K562 (cell line): ENCODE data around the gene SLFNL1. TPM values are rescaled to one million over a fixed set of nuclear protein-coding genes. Genes with fewer than 3 reads are reported as not detected.

ENCODE experiments used
- ATAC-seq: fragments of 200-7000 bp; cut with Tn5 transposase; 3 replicates; pipeline ENCODE4 v1.9.1; 2020; ENCODE audit warnings: moderate library complexity
- BruUV-seq: library from RNA; stranded (reverse); fragments of 400-500 nt; replicated peaks from 2 replicates; lab custom pipeline; 2021; lab: Mats Ljungman, UMichigan
- CTCF ChIA-PET: fragments of 300-600 bp; formaldehyde crosslinking; extraction: SDS; loops from one replicate; lab custom pipeline; 2021; ENCODE audit warnings: low intra/inter-chr PET ratio; lab: Yijun Ruan, JAX
- POLR2A ChIA-PET: fragments of 300-600, 350-650 bp; sonication (Branson Sonifier 250); formaldehyde crosslinking; extraction: SDS; loops from one replicate; lab custom pipeline; 2021; ENCODE audit warnings: antibody characterized with exemption, inconsistent platforms; lab: Yijun Ruan, JAX
- DNase-seq, 4 experiments: peaks; one replicate each; pipeline versions ENCODE4 v3.0.0 to v3.0.0-alpha.2; 2011 to 2018; ENCODE audit warnings: low spot score in 3 of 4, mixed read lengths in 3 of 4; ENCODE audit errors: extremely low read depth in 1 of 4
- FAIRE-seq: peaks from 2 replicates; lab custom pipeline; 2011; peaks lifted over from hg19 to GRCh38; lab: Jason Lieb, UNC
- H2AFZ ChIP-seq: 2 replicates; pipeline ENCODE4 v1.6.0; 2011; ENCODE audit warnings: low read depth, low read length, control low read depth, inconsistent platforms
- H3K27ac ChIP-seq: fragments of 200-600 bp; 3 replicates; pipeline ENCODE4 v1.8.0; 2011; ENCODE audit warnings: low read depth, mild to moderate bottlenecking, control low read depth, inconsistent platforms, low read length, moderate library complexity, mixed read lengths; ENCODE audit errors: extremely low read depth
- H3K27me3 ChIP-seq, 2 experiments: fragments of 300-600 bp in 1 of 2; 2 replicates in 1 of 2; 3 replicates in 1 of 2; pipeline versions ENCODE4 v1.6.0 to v1.8.0; 2011; ENCODE audit warnings: inconsistent platforms in 2 of 2, low read length in 2 of 2, mild to moderate bottlenecking in 1 of 2, mixed read lengths in 1 of 2, moderate library complexity in 1 of 2; ENCODE audit not compliant: control insufficient read depth in 2 of 2, insufficient read depth in 2 of 2
- H3K36me3 ChIP-seq: fragments of 300-600 bp; 3 replicates; pipeline ENCODE4 v1.8.0; 2011; ENCODE audit warnings: mild to moderate bottlenecking, low read length, inconsistent platforms; ENCODE audit not compliant: control insufficient read depth, insufficient read depth
- H3K4me1 ChIP-seq, 2 experiments: fragments of 200-600 bp in 1 of 2; replicated peaks in 1 of 2; 2 replicates in 1 of 2; 3 replicates in 1 of 2; pipeline versions ENCODE4 v1.5.1 to v1.8.0; 2011; ENCODE audit warnings: inconsistent platforms in 2 of 2, low read length in 2 of 2, mild to moderate bottlenecking in 1 of 2, mixed read lengths in 1 of 2, moderate library complexity in 1 of 2; ENCODE audit not compliant: control insufficient read depth in 2 of 2, insufficient read depth in 2 of 2
- H3K4me2 ChIP-seq: 2 replicates; pipeline ENCODE4 v1.6.1; 2011; ENCODE audit warnings: low read length, control low read depth, inconsistent platforms, mixed read lengths; ENCODE audit not compliant: insufficient read depth
- H3K4me3 ChIP-seq: fragments of 200-600 bp; sonication (generic), shearing (Covaris generic); 2 replicates; pipeline ENCODE4 v1.5.1; 2016; ENCODE audit warnings: control low read depth, inconsistent platforms
- H3K79me2 ChIP-seq: fragments of 200-600 bp; 3 replicates; pipeline ENCODE4 v1.8.0; 2011; ENCODE audit warnings: low read length, inconsistent platforms; ENCODE audit not compliant: control insufficient read depth, insufficient read depth
- H3K9ac ChIP-seq, 2 experiments: 2 replicates each; pipeline versions ENCODE4 v1.6.0 to v1.6.1; 2011; ENCODE audit warnings: low read depth in 2 of 2, low read length in 2 of 2, control low read depth in 1 of 2, inconsistent platforms in 1 of 2, mild to moderate bottlenecking in 1 of 2, mixed read lengths in 1 of 2; ENCODE audit not compliant: insufficient read depth in 1 of 2
- H3K9me1 ChIP-seq: one replicate; pipeline ENCODE4 v1.6.0; 2011; ENCODE audit warnings: inconsistent platforms, mild to moderate bottlenecking, low read length, moderate library complexity; ENCODE audit not compliant: control insufficient read depth, insufficient read depth
- H3K9me3 ChIP-seq: replicated peaks from 2 replicates; pipeline ENCODE4 v1.5.1; 2011; ENCODE audit warnings: low read depth, low read length, inconsistent platforms; ENCODE audit not compliant: control insufficient read depth, insufficient read depth
- H4K20me1 ChIP-seq: replicated peaks from 2 replicates; pipeline ENCODE4 v1.6.1; 2011; ENCODE audit warnings: low read length, inconsistent platforms, mixed read lengths; ENCODE audit not compliant: control insufficient read depth, insufficient read depth
- BRF1 ChIP-seq: IDR thresholded peaks from 3 replicates; pipeline ENCODE4 v1.6.1; 2011; ENCODE audit warnings: borderline replicate concordance, mild to moderate bottlenecking; ENCODE audit not compliant: insufficient read length; ENCODE audit errors: extremely low read depth
- FOXJ2 ChIP-seq: fragments of 200-800 bp; sonication (Bioruptor generic); IDR thresholded peaks from 2 replicates; pipeline ENCODE4 v1.6.1; 2016; ENCODE audit warnings: missing genetic modification characterization, missing compliant biosample characterization
- HDAC1 ChIP-seq, 2 experiments: fragments of 450-650 bp; IDR thresholded peaks; 2 replicates each; pipeline ENCODE4 v1.6.1; 2016 to 2017; ENCODE audit warnings: inconsistent platforms in 1 of 2, mild to moderate bottlenecking in 1 of 2, moderate library complexity in 1 of 2
- HMG20A ChIP-seq: fragments of 450-650 bp; formaldehyde crosslinking; conservative IDR thresholded peaks from 2 replicates; pipeline ENCODE4 v1.4.0; 2020; ENCODE audit warnings: mild to moderate bottlenecking, mixed read lengths
- KLF10 ChIP-seq: fragments of 250-450 bp; sonication (Bioruptor Pico); IDR thresholded peaks from 2 replicates; pipeline ENCODE4 v1.6.1; 2021; ENCODE audit warnings: matching md5 sums
- MCM5 ChIP-seq: fragments of 450-650 bp; IDR thresholded peaks from 2 replicates; pipeline ENCODE4 v1.6.1; 2016; ENCODE audit warnings: low read depth
- NFIX ChIP-seq: fragments of 250-450 bp; sonication (Bioruptor Pico); IDR thresholded peaks from 2 replicates; pipeline ENCODE4 v1.4.0; 2020; ENCODE audit warnings: low read depth, mild to moderate bottlenecking, moderate library complexity
- POLR2A ChIP-seq: fragments of 450-650 bp; conservative IDR thresholded peaks from 2 replicates; pipeline ENCODE4 v1.6.1; 2016
- WHSC1 ChIP-seq: IDR thresholded peaks from one replicate; pipeline ENCODE4 v1.6.1; 2012; ENCODE audit warnings: low read length, control low read depth, inconsistent platforms
- ZBED1 ChIP-seq: IDR thresholded peaks from 2 replicates; pipeline ENCODE4 v1.6.1; 2014
- ZNF695 ChIP-seq: fragments of 450-650 bp; formaldehyde crosslinking; IDR thresholded peaks from 2 replicates; pipeline ENCODE4 v1.4.0; 2020; ENCODE audit warnings: mild to moderate bottlenecking, moderate library complexity
- ZNF778 ChIP-seq: fragments of 450-650 bp; formaldehyde crosslinking; IDR thresholded peaks from 2 replicates; pipeline ENCODE4 v1.4.0; 2020; ENCODE audit warnings: mild to moderate bottlenecking, moderate library complexity
- WGBS: fragments of 100-300 bp; shearing (Covaris generic); methylation state at CpG from one replicate; pipeline ENCODE4 v1.1.6; 2016; ENCODE audit warnings: low coverage, mixed read lengths; ENCODE audit not compliant: insufficient coverage; ENCODE audit errors: missing lambda C conversion rate; 5-methylcytosine and 5-hydroxymethylcytosine counted together
- in situ Hi-C: fragments of 300-500 bp; cut with MboI; formaldehyde crosslinking; loops from 4 replicates; pipeline ENCODE4 v1.15.0; 2018; ENCODE audit warnings: inconsistent platforms, mixed read lengths
- intact Hi-C: fragments of 100-400 bp; cut with micrococcal nuclease; formaldehyde crosslinking; loops from 2 replicates; pipeline ENCODE4 v1.14.2; 2022
- polyA plus RNA-seq, 8 experiments: library from polyadenylated mRNA; depleted of rRNA in 4 of 8; stranded (reverse) in 5 of 8; unstranded in 3 of 8; fragments of >200 nt; fragmentation: Nextera tagmentation in 2 of 8; fragmentation: Illumina TruSeq in 1 of 8; extraction: Ambion mirVana in 2 of 8; extraction: Trizol in 1 of 8; gene quantifications; 2 replicates each; pipeline versions ENCODE4 v1.2.1 to v1.2.3, GENCODE V29; 2011 to 2014; ENCODE audit warnings: inconsistent platforms in 1 of 8, missing spikeins in 1 of 8
- total RNA-seq, 7 experiments: library from RNA; depleted of rRNA in 6 of 7; stranded (reverse); fragments of >200 nt in 6 of 7; fragmentation: Illumina TruSeq in 2 of 7; extraction: Trizol in 2 of 7; gene quantifications; 2 replicates each; pipeline versions ENCODE4 v1.2.1 to v1.2.3, GENCODE V29; 2011 to 2021; ENCODE audit warnings: low replicate concordance in 1 of 7
- TF ChIP-seq, protein P1 (sequence below): fragments of 250-450 bp; sonication (Bioruptor Pico); IDR thresholded peaks from 2 replicates; pipeline ENCODE4 v1.6.1; 2021; ENCODE audit warnings: mild to moderate bottlenecking

SLFNL1 gene
- total and polyA plus RNA-seq, 9 of the 15 experiments (the other 6 are each of a cell fraction or from before 2014, with no cell fraction given) = 0.05 to 0.14 (median 0.06) TPM; not detected in 5

DNA sequence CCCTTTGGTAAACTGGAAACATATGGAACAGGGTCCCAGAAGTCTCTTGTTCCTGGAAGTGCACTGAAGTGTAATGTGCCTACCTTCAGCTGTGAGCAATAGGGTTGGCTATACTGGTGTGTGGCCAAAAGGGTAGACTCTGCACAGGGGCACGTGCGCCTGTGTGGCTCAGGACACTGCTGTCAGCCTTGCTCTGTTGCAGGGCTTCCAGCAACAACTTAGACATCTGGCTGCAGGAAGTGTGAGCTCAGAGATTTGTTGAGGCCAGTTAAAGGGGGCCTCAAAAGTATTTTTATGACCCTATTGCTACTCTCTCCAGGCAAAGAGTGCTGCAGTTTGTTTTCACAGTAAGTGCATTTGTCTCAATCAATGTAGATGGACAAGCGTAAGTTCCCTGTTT is 34.6 kb downstream of the SLFNL1 start:
- no peak overlapping the region for H3K4me3 ChIP-seq
- H3K4me1 ChIP-seq = peaks cover 3 to 8% of the 10 kb centered on the region in 2 experiments; a peak in 4 of 5 replicates
- in situ Hi-C loops = no loop called here
- H3K79me2 ChIP-seq = peaks cover 34% of the 10 kb centered on the region
- 94% methylated on average over 3 of the region's 3 CpGs for WGBS
- BruUV-seq = no TSS peak
- H3K9ac ChIP-seq = no peak overlapping the region
- FAIRE-seq = no peak
- peaks cover 100% of the 10 kb centered on the region for H3K36me3 ChIP-seq
- no peaks in the 10 kb centered on the region for H3K27me3 ChIP-seq
- POLR2A ChIA-PET = interaction anchor here (0.7 to 3.9 kb wide), 3 partner anchors 9 to 1793 kb away, joined by 3 to 24 read pairs (median 7); no protein-coding TSS in a partner anchor
- CTCF ChIA-PET = no interaction called here
- no peak overlapping the region for H2AFZ ChIP-seq
- TF ChIP-seq, protein P1, sequence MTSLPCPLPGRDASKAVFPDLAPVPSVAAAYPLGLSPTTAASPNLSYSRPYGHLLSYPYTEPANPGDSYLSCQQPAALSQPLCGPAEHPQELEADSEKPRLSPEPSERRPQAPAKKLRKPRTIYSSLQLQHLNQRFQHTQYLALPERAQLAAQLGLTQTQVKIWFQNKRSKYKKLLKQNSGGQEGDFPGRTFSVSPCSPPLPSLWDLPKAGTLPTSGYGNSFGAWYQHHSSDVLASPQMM (CRISPR knock-in tag) = no peak
- TF ChIP-seq MCM5 = no peak
- TF ChIP-seq POLR2A = no peak
- peak; percentile 61 for TF ChIP-seq WHSC1
- no peak for TF ChIP-seq HMG20A (CRISPR knock-in tag)
- TF ChIP-seq FOXJ2 = no peak
- H3K27ac ChIP-seq = no peak overlapping the region
- no peak for DNase-seq
- H4K20me1 ChIP-seq = peaks cover 4% of the 10 kb centered on the region
- ATAC-seq = no peak; the same call in 1 of the 3 replicates
- intact Hi-C loops = no loop called here
- H3K9me3 ChIP-seq = no peaks in the 10 kb centered on the region
- peaks cover 4% of the 10 kb centered on the region for H3K9me1 ChIP-seq
- H3K4me2 ChIP-seq = no peak overlapping the region

- no peak overlapping the region for H3K4me3 ChIP-seq
- WGBS = 96% methylated on average over 10 of the region's 10 CpGs
- no peaks in the 10 kb centered on the region for H3K9me3 ChIP-seq
- no peak for DNase-seq
- H2AFZ ChIP-seq = no peak overlapping the region
- no peak for FAIRE-seq
- H3K9ac ChIP-seq = 0 out of 4 replicates have a peak overlapping the region, but pooled peaks of 1 of the 2 experiments have one; percentile 23
- no TSS peak for BruUV-seq
- intact Hi-C loops = no loop called here
- peaks cover 100% of the 10 kb centered on the region for H3K36me3 ChIP-seq
- peaks cover 9 to 13% of the 10 kb centered on the region in 2 experiments; a peak in 4 of 5 replicates for H3K4me1 ChIP-seq
- no peak overlapping the region for H3K27ac ChIP-seq
- H3K4me2 ChIP-seq = no peak overlapping the region
- POLR2A ChIA-PET = interaction anchor here (0.7 to 3.9 kb wide), 3 partner anchors 10 to 1793 kb away, joined by 3 to 24 read pairs (median 7); no protein-coding TSS in a partner anchor
- peaks cover 40% of the 10 kb centered on the region for H3K79me2 ChIP-seq
- ATAC-seq = no peak
- peaks cover 4% of the 10 kb centered on the region for H3K9me1 ChIP-seq
- CTCF ChIA-PET = no interaction called here
- in situ Hi-C loops = no loop called here
- no peaks in the 10 kb centered on the region for H3K27me3 ChIP-seq
- H4K20me1 ChIP-seq = peaks cover 6% of the 10 kb centered on the region
- TF ChIP-seq BRF1 (no peak), HDAC1 (IDR thresholded peaks at IDR 0.05) (no peak), KLF10 (CRISPR knock-in tag) (no peak), ZBED1 (no peak), ZNF778 (CRISPR knock-in tag) (no peak), NFIX (no peak), ZNF695 (CRISPR knock-in tag) (no peak)
Measured at GRCh38 chr1:40986328-40986783, 35.2 kb downstream of the SLFNL1 start.
